ENCODE data around the gene MUC16. TPM values are rescaled to one million over a fixed set of nuclear protein-coding genes. Genes with fewer than 3 reads are reported as not detected.

The MUC16 gene
- total and polyA plus RNA-seq, 2 of the 13 experiments (the other 11 are each of a cell fraction or from before 2014, with no cell fraction given): not detected

GRCh38 chr19:9013988-9014387, 3.8 kb upstream of the MUC16 start:
- ATAC-seq: no peak
- Histone ChIP-seq H3K36me3 (replicated peaks in 1 of 2; ENCODE audit: control insufficient read depth in 1 of 2, insufficient read depth in 2 of 2, low read length in 2 of 2) (no peaks in the 10 kb centered on the region), H3K9me3 (ENCODE audit: low read length) (no peaks in the 10 kb centered on the region), H3K4me3 (replicated peaks in 1 of 3; ENCODE audit: insufficient read depth in 1 of 3, low read depth in 2 of 3, low read length in 3 of 3) (no peak overlapping the region), H2AFZ (ENCODE audit: low read length) (no peak overlapping the region), H3K27me3 (ENCODE audit: control insufficient read depth in 1 of 2, insufficient read depth in 2 of 2, low read length in 2 of 2) (no peaks in the 10 kb centered on the region), H3K27ac (ENCODE audit: extremely low read length, insufficient read depth, low read length) (no peak overlapping the region), H4K20me1 (ENCODE audit: insufficient read depth, low read length) (no peaks in the 10 kb centered on the region), H3K79me2 (ENCODE audit: insufficient read depth, low read length) (no peaks in the 10 kb centered on the region), H3K9ac (ENCODE audit: insufficient read depth, low read depth, low read length) (no peak overlapping the region), H3K4me2 (ENCODE audit: low read depth, low read length) (no peak overlapping the region), H3K4me1 (ENCODE audit: insufficient read depth, low read length) (no peaks in the 10 kb centered on the region)
- DNase-seq (ENCODE audit: low spot score): no peak
- BruUV-seq (replicated peaks): no TSS peak
- 25% methylated on average over 1 of the region's 1 CpG for WGBS (ENCODE audit: low lambda C conversion rate)
- in situ Hi-C loops (cut with HindIII; ENCODE audit: extremely low pct_ligation_motif_present, low pct_unique_long_range_greater_than_20kb): no loop called here
- intact Hi-C loops (cut with micrococcal nuclease; ENCODE audit: unreplicated experiment): no loop called here
- no peak for TF ChIP-seq ZNF547 (CRISPR knock-in tag; IDR thresholded peaks at IDR 0.05)
- CTCF ChIA-PET (ENCODE audit: low intra/inter-chr PET ratio, low total read pairs): no interaction called here
- no peak for FAIRE-seq
- POLR2A ChIA-PET: no interaction called here

GRCh38 chr19:9011875-9012274, 1.7 kb upstream of the MUC16 start:
- CTCF ChIA-PET (ENCODE audit: low intra/inter-chr PET ratio, low total read pairs): no interaction called here
- TF ChIP-seq TRAFD1 (CRISPR knock-in tag; IDR thresholded peaks at IDR 0.05; ENCODE audit: borderline replicate concordance) (no peak), SCMH1 (CRISPR knock-in tag; IDR thresholded peaks at IDR 0.05; ENCODE audit: borderline replicate concordance) (no peak), HNF4G (IDR thresholded peaks at IDR 0.05; ENCODE audit: borderline replicate concordance, low read depth, low read length) (no peak), HNF4G (CRISPR knock-in tag; IDR thresholded peaks at IDR 0.05; ENCODE audit: borderline replicate concordance, low read depth) (no peak), MIXL1 (CRISPR knock-in tag; IDR thresholded peaks at IDR 0.05) (no peak), ZNF557 (CRISPR knock-in tag; IDR thresholded peaks at IDR 0.05) (no peak), GFI1 (CRISPR knock-in tag; IDR thresholded peaks at IDR 0.05; ENCODE audit: borderline replicate concordance) (no peak), MYC (CRISPR knock-in tag; IDR thresholded peaks at IDR 0.05; ENCODE audit: borderline replicate concordance) (no peak), ZNF75D (CRISPR knock-in tag; IDR thresholded peaks at IDR 0.05; ENCODE audit: borderline replicate concordance) (no peak), NCOA5 (CRISPR knock-in tag; IDR thresholded peaks at IDR 0.05) (no peak), ZNF124 (CRISPR knock-in tag; IDR thresholded peaks at IDR 0.05) (no peak), E2F2 (CRISPR knock-in tag; IDR thresholded peaks at IDR 0.05; ENCODE audit: borderline replicate concordance) (no peak), ZNF275 (CRISPR knock-in tag; IDR thresholded peaks at IDR 0.05; ENCODE audit: borderline replicate concordance) (no peak)

More at GRCh38 chr19:9011875-9012274, 1.7 kb upstream of the MUC16 start:
- no peak overlapping the region for H2AFZ ChIP-seq (ENCODE audit: low read length)
- H3K27me3 ChIP-seq (ENCODE audit: control insufficient read depth in 1 of 2, insufficient read depth in 2 of 2, low read length in 2 of 2): 0 out of 5 replicates have a peak, but pooled peaks cover 0 to 1% of the 10 kb centered on the region in 2 experiments
- H4K20me1 ChIP-seq (ENCODE audit: insufficient read depth, low read length): no peaks in the 10 kb centered on the region
- H3K36me3 ChIP-seq (replicated peaks in 1 of 2; ENCODE audit: control insufficient read depth in 1 of 2, insufficient read depth in 2 of 2, low read length in 2 of 2): no peaks in the 10 kb centered on the region
- H3K4me2 ChIP-seq (ENCODE audit: low read depth, low read length): no peak overlapping the region
- no peak overlapping the region for H3K4me3 ChIP-seq (replicated peaks in 1 of 3; ENCODE audit: insufficient read depth in 1 of 3, low read depth in 2 of 3, low read length in 3 of 3)
- ATAC-seq (no peak), FAIRE-seq (no peak), DNase-seq (ENCODE audit: low spot score) (no peak)
- H3K9ac ChIP-seq (ENCODE audit: insufficient read depth, low read depth, low read length): no peak overlapping the region
- H3K79me2 ChIP-seq (ENCODE audit: insufficient read depth, low read length): no peaks in the 10 kb centered on the region
- no peaks in the 10 kb centered on the region for H3K4me1 ChIP-seq (ENCODE audit: insufficient read depth, low read length)
- H3K27ac ChIP-seq (ENCODE audit: extremely low read length, insufficient read depth, low read length): no peak overlapping the region
- intact Hi-C loops (cut with micrococcal nuclease; ENCODE audit: unreplicated experiment) (no loop called here), in situ Hi-C loops (cut with HindIII; ENCODE audit: extremely low pct_ligation_motif_present, low pct_unique_long_range_greater_than_20kb) (no loop called here)
- H3K9me3 ChIP-seq (ENCODE audit: low read length): no peaks in the 10 kb centered on the region
- POLR2A ChIA-PET: no interaction called here
- BruUV-seq (replicated peaks): no TSS peak
- 7% methylated on average over 2 of the region's 2 CpGs for WGBS (ENCODE audit: low lambda C conversion rate)
